K562 (cell line): ENCODE results near the gene HAX1.

Experiments
- BCLAF1 ChIP-seq, 2 experiments: fragments of 450-650 bp in 1 of 2; IDR thresholded peaks; 2 replicates each; pipeline ENCODE4 v1.6.1; 2011 to 2017; ENCODE audit warnings: low read depth in 2 of 2, antibody characterized with exemption in 1 of 2, borderline replicate concordance in 1 of 2, low read length in 1 of 2, mild to moderate bottlenecking in 1 of 2, mixed read lengths in 1 of 2; ENCODE audit not compliant: control insufficient read depth in 1 of 2
- CC2D1A ChIP-seq: fragments of 450-650 bp; IDR thresholded peaks from 2 replicates; pipeline ENCODE4 v1.6.1; 2017; ENCODE audit warnings: mild to moderate bottlenecking
- CTCF ChIP-seq, 3 experiments: IDR thresholded peaks in 2 of 3; conservative IDR thresholded peaks in 1 of 3; 2 replicates each; pipeline ENCODE4 v1.5.1; 2011 to 2012; ENCODE audit warnings: low read length in 3 of 3, mild to moderate bottlenecking in 3 of 3, control low read depth in 2 of 3, improper control_type of control experiment in 1 of 3, inconsistent platforms in 1 of 3, low read depth in 1 of 3, mixed read lengths in 1 of 3, moderate library complexity in 1 of 3; ENCODE audit not compliant: insufficient read depth in 2 of 3
- GATA2 ChIP-seq: sonication (generic); formaldehyde crosslinking; IDR thresholded peaks from 2 replicates; pipeline ENCODE4 v1.4.0; 2020; ENCODE audit warnings: mild to moderate bottlenecking, missing genetic modification reagents
- MAFG ChIP-seq: fragments of 450-650 bp; conservative IDR thresholded peaks from 2 replicates; pipeline ENCODE4 v1.6.1; 2016; ENCODE audit warnings: missing genetic modification characterization, missing compliant biosample characterization
- NR2C2 ChIP-seq, 2 experiments: fragments of 200-800 bp in 1 of 2; sonication (Bioruptor generic) in 1 of 2; sonication (generic) in 1 of 2; formaldehyde crosslinking in 1 of 2; IDR thresholded peaks; 2 replicates each; pipeline versions ENCODE4 v1.6.1 to v1.8.0; 2016 to 2022; ENCODE audit warnings: mild to moderate bottlenecking in 1 of 2, missing compliant biosample characterization in 1 of 2, missing genetic modification characterization in 1 of 2, missing genetic modification reagents in 1 of 2
- ZNF282 ChIP-seq: sonication (generic); formaldehyde crosslinking; IDR thresholded peaks from 2 replicates; pipeline ENCODE4 v1.8.1; 2023; ENCODE audit warnings: missing genetic modification reagents
- ZNF561 ChIP-seq: fragments of 450-650 bp; formaldehyde crosslinking; conservative IDR thresholded peaks from 2 replicates; pipeline ENCODE4 v1.4.0; 2020; ENCODE audit warnings: mild to moderate bottlenecking, moderate library complexity

GRCh38 chr1:154237435-154237834, 35.0 kb upstream of the HAX1 start:
- TF ChIP-seq GATA2 (CRISPR knock-in tag) (no peak), MAFG (tag) (no peak), BCLAF1 (IDR thresholded peaks at IDR 0.05; ENCODE audit: borderline replicate concordance in 1 of 2, control insufficient read depth in 1 of 2, low read depth in 2 of 2, low read length in 1 of 2) (no peak), CC2D1A (no peak), ZNF561 (CRISPR knock-in tag) (no peak), ZNF282 (CRISPR knock-in tag) (no peak), NR2C2 (CRISPR knock-in tag; IDR thresholded peaks at IDR 0.05) (no peak), NR2C2 (tag; IDR thresholded peaks at IDR 0.05) (no peak), CTCF (IDR thresholded peaks at IDR 0.05 in 2 of 3, conservative IDR thresholded peaks at IDR 0.05 in 1 of 3; ENCODE audit: insufficient read depth in 2 of 3, low read depth in 1 of 3, low read length in 3 of 3) (no peak)
